ENCODE data around the gene UTS2R. TPM values are rescaled to one million over a fixed set of nuclear protein-coding genes. Genes with fewer than 3 reads are reported as not detected.

The UTS2R gene
- polyA plus RNA-seq, 3 donors = not detected

- Mint-ChIP-seq H3K4me1 (peaks cover 21% of the 10 kb centered on the region), H3K4me3 (no peak overlapping the region), H3K27ac (no peak overlapping the region), H3K36me3 (peaks cover 34 to 46% of the 10 kb centered on the region in 2 donors), H3K9me3 (peaks cover 0 to 2% (median 0%) of the 10 kb centered on the region in 7 donors), H3K27me3 (ENCODE audit: low read depth in 3 of 3) (peaks cover 17 to 33% (median 20%) of the 10 kb centered on the region in 3 donors)
- no peak overlapping the region for H3K27ac ChIP-seq (ENCODE audit: low read depth in 1 of 2, low read length in 2 of 2)
- peaks cover 29% of the 10 kb centered on the region for H3K79me2 ChIP-seq (ENCODE audit: insufficient read depth, low read length)
- no peaks in the 10 kb centered on the region for H3K9me3 ChIP-seq (replicated peaks in 1 of 2; ENCODE audit: control insufficient read depth in 1 of 2, insufficient read depth in 1 of 2, low read length in 2 of 2)
- H4K20me1 ChIP-seq (ENCODE audit: insufficient read depth, low read length) = peaks cover 95% of the 10 kb centered on the region
- intact Hi-C loops (cut with micrococcal nuclease) = loop anchor here in 1 of 2 donors (10.0 kb wide), 1 partner anchor 304 kb away; the partner anchor contains the start of genes CENPX and LRRC45
- no peak overlapping the region for H3K4me3 ChIP-seq (replicated peaks in 1 of 3; ENCODE audit: low read depth in 2 of 3, low read length in 3 of 3)
- no peak overlapping the region for H3K4me2 ChIP-seq (replicated peaks; ENCODE audit: extremely low read depth, low read length, poor library complexity, severe bottlenecking)
- peaks cover 11 to 42% of the 10 kb centered on the region in 2 donors for H3K36me3 ChIP-seq (replicated peaks in 1 of 2; ENCODE audit: control insufficient read depth in 1 of 2, insufficient read depth in 2 of 2, low read length in 2 of 2)
- H3K9ac ChIP-seq (ENCODE audit: insufficient read depth, low read length, poor library complexity, severe bottlenecking) = no peak overlapping the region
- WGBS (ENCODE audit: insufficient coverage) = 90% methylated on average over 19 of the region's 28 CpGs
- no peak overlapping the region for H2AFZ ChIP-seq (ENCODE audit: insufficient read depth, low read depth, low read length, poor library complexity, severe bottlenecking)
- no peak for TF ChIP-seq CTCF (IDR thresholded peaks at IDR 0.05)
- H3K4me1 ChIP-seq (ENCODE audit: control insufficient read depth in 1 of 2, insufficient read depth in 2 of 2, low read length in 2 of 2) = peaks cover 14 to 34% of the 10 kb centered on the region in 2 donors
- H3K27me3 ChIP-seq (ENCODE audit: control insufficient read depth in 2 of 2, insufficient read depth in 2 of 2, low read length in 2 of 2) = no peaks in the 10 kb centered on the region
- no peak for DNase-seq
Measured at GRCh38 chr17:82328141-82328993, 43.2 kb upstream of the UTS2R start.

DNA sequence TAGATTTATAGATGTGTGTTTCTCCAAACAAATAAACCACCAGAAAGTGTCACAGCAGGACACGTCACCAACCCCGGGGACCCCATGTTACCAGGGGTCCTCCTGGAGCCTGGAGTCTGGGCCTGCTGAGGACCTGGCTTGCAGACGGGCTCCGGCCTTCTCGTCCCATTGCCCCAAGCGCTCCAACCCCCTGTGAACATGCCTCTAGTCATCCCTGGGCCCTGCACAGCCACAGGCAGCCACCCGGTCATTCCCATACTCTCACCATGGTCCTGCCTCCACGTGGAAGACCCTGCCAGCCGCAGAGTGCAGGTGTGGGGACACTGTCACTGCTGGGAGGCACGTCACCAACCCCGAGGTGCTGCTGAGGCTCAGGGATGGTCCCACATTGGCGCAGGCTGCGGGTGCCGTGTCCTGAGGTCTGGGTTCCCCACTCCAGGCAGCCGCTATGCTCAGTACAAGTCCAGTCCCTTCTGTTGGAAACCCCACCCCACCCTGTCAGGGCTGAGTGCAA lies 42.5 kb upstream of the UTS2R start:
- no peak overlapping the region for H3K4me3 Mint-ChIP-seq

More for the DNA sequence above, 42.5 kb upstream of the UTS2R start:
- Histone ChIP-seq H3K9ac (ENCODE audit: insufficient read depth, low read length, poor library complexity, severe bottlenecking) (no peak overlapping the region), H3K4me1 (ENCODE audit: control insufficient read depth in 1 of 2, insufficient read depth in 2 of 2, low read length in 2 of 2) (peaks cover 15 to 40% of the 10 kb centered on the region in 2 donors), H3K79me2 (ENCODE audit: insufficient read depth, low read length) (peaks cover 29% of the 10 kb centered on the region), H3K4me2 (replicated peaks; ENCODE audit: extremely low read depth, low read length, poor library complexity, severe bottlenecking) (no peak overlapping the region), H3K4me3 (replicated peaks in 1 of 3; ENCODE audit: low read depth in 2 of 3, low read length in 3 of 3) (no peak overlapping the region), H3K36me3 (replicated peaks in 1 of 2; ENCODE audit: control insufficient read depth in 1 of 2, insufficient read depth in 2 of 2, low read length in 2 of 2) (peaks cover 11 to 42% of the 10 kb centered on the region in 2 donors), H3K27me3 (ENCODE audit: control insufficient read depth in 2 of 2, insufficient read depth in 2 of 2, low read length in 2 of 2) (no peaks in the 10 kb centered on the region), H4K20me1 (ENCODE audit: insufficient read depth, low read length) (peaks cover 88% of the 10 kb centered on the region), H2AFZ (ENCODE audit: insufficient read depth, low read depth, low read length, poor library complexity, severe bottlenecking) (no peak overlapping the region), H3K9me3 (replicated peaks in 1 of 2; ENCODE audit: control insufficient read depth in 1 of 2, insufficient read depth in 1 of 2, low read length in 2 of 2) (no peaks in the 10 kb centered on the region), H3K27ac (ENCODE audit: low read depth in 1 of 2, low read length in 2 of 2) (no peak overlapping the region)
- 84% methylated on average over 7 of the region's 15 CpGs for WGBS (ENCODE audit: insufficient coverage)
- Mint-ChIP-seq H3K36me3 (peaks cover 30 to 40% of the 10 kb centered on the region in 2 donors), H3K27me3 (ENCODE audit: low read depth in 3 of 3) (peaks cover 18 to 36% (median 19%) of the 10 kb centered on the region in 3 donors), H3K4me1 (peaks cover 23% of the 10 kb centered on the region), H3K27ac (no peak overlapping the region), H3K9me3 (peaks cover 0 to 2% (median 0%) of the 10 kb centered on the region in 7 donors)
- TF ChIP-seq CTCF (IDR thresholded peaks at IDR 0.05) = no peak
- DNase-seq = no peak
- intact Hi-C loops (cut with micrococcal nuclease) = loop anchor here in 1 of 2 donors (10.0 kb wide), 1 partner anchor 304 kb away; the partner anchor contains the start of genes CENPX and LRRC45

Data from CD14-positive monocyte (primary cell).